WERI-Rb-1 (cell line): ENCODE results near the gene MAML2.

Experiments
- DNase-seq: peaks from one replicate; pipeline ENCODE4 v3.0.0-alpha.2; 2020
- H3K27ac ChIP-seq: fragments of 250-450 bp; sonication (Bioruptor Pico); 2 replicates; pipeline ENCODE4 v1.5.1; 2020; ENCODE audit warnings: mild to moderate bottlenecking, moderate library complexity
- H3K27me3 ChIP-seq: fragments of 250-450 bp; sonication (Bioruptor Pico); 2 replicates; pipeline ENCODE4 v1.5.1; 2021; ENCODE audit warnings: mild to moderate bottlenecking, low read depth, moderate library complexity; ENCODE audit not compliant: insufficient read depth, severe bottlenecking
- H3K36me3 ChIP-seq: fragments of 250-450 bp; sonication (Bioruptor Pico); 2 replicates; pipeline ENCODE4 v1.5.1; 2020; ENCODE audit warnings: mild to moderate bottlenecking, moderate library complexity
- H3K4me3 ChIP-seq: 2 replicates; pipeline ENCODE4 v1.5.1; 2011; ENCODE audit warnings: low read depth, mild to moderate bottlenecking, control low read depth, low read length
- H3K9me3 ChIP-seq: fragments of 250-450 bp; sonication (Bioruptor Pico); 2 replicates; pipeline ENCODE4 v1.5.1; 2021; ENCODE audit warnings: mild to moderate bottlenecking, moderate library complexity; ENCODE audit not compliant: severe bottlenecking
- TF ChIP-seq, protein P1 (sequence below): IDR thresholded peaks from 2 replicates; pipeline ENCODE4 v1.5.1; 2011; ENCODE audit warnings: low read depth, mild to moderate bottlenecking, control low read depth, inconsistent platforms, low read length

MAML2 gene

DNA sequence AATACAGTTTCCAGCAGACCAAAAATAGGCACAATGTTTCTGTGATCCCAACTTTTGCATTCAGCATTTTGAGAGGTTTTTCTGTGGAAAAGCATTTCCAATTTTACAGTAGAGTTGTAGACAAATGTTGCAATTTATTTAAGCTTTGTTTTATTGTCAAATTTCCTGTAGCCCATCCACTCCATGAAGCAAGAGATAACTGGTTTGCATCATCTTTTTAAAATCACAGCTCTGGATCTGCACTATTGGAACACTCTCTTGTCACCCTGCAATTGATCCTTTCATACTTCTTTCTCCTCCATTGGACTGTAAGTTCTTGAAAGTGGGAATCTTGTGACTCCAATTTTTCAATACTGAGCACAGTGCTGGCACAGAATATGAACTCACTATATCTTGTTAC lies 86.0 kb downstream of the MAML2 start:
- no peaks in the 10 kb centered on the region for H3K27me3 ChIP-seq
- no peak overlapping the region for H3K4me3 ChIP-seq
- no peaks in the 10 kb centered on the region for H3K9me3 ChIP-seq
- H3K36me3 ChIP-seq = peaks cover 8% of the 10 kb centered on the region
- TF ChIP-seq, protein P1, sequence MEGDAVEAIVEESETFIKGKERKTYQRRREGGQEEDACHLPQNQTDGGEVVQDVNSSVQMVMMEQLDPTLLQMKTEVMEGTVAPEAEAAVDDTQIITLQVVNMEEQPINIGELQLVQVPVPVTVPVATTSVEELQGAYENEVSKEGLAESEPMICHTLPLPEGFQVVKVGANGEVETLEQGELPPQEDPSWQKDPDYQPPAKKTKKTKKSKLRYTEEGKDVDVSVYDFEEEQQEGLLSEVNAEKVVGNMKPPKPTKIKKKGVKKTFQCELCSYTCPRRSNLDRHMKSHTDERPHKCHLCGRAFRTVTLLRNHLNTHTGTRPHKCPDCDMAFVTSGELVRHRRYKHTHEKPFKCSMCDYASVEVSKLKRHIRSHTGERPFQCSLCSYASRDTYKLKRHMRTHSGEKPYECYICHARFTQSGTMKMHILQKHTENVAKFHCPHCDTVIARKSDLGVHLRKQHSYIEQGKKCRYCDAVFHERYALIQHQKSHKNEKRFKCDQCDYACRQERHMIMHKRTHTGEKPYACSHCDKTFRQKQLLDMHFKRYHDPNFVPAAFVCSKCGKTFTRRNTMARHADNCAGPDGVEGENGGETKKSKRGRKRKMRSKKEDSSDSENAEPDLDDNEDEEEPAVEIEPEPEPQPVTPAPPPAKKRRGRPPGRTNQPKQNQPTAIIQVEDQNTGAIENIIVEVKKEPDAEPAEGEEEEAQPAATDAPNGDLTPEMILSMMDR = no peak
- no peak for DNase-seq
- H3K27ac ChIP-seq = no peak overlapping the region

DNA sequence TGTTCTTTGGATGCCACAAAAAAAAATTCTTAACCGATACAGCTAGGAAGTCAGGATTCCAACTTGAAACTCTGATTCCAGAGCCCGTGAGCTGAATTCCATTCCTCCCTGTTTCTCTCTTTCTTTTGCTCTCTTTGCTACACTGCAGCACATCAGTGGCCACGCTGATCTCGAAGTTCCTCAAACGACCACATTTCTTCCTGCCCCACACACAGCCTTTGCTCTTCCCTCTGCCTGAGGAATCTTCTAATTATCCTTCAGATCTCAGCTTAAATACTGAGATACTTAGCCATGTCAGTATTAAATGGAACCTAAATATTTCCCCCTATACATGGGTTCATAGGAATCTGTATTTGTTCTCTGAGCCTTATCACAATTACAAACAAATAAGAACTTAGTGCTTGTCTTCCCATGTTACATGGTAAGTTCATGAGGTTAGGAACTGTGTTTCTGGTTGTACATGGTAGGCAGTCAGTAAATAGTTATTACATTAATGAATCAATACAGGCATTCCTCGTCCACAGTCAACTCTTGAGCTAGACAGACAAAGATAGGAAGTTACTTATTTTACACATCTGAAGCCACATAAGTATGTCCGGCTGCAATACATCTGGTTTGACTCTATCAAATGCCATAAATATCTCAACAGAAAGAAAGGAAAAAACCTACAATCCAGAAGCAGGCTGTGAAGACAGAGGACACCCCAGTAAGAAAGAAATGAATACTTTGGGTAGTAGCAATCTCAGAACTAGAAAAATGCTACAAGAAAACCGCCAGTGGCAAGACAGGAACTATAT lies 86.6 kb downstream of the MAML2 start:
- H3K9me3 ChIP-seq = no peaks in the 10 kb centered on the region
- H3K27ac ChIP-seq = no peak overlapping the region
- no peak overlapping the region for H3K4me3 ChIP-seq
- H3K36me3 ChIP-seq = peaks cover 8% of the 10 kb centered on the region
- TF ChIP-seq, protein P1 = no peak
- DNase-seq = no peak
- H3K27me3 ChIP-seq = no peaks in the 10 kb centered on the region

DNA sequence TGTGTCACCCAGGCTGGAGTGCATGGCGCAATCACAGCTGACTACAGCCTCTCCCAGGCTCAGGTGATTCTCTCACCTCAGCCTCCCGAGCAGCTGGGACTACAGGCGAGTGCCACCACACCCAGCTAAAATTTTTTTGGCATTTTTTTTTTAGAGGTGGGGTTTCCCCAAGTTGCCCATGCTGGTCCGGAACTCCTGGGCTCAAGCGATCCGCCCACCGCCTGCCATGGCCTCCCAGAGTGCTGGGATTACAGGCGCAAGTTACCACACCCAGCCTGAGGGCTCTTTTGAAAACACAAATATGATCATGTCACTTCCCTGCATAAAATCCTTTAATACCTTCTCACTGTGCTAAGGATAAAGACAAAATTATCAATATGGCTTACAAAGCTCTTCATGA lies 88.1 kb downstream of the MAML2 start:
- TF ChIP-seq, protein P1 = no peak
- H3K36me3 ChIP-seq = peaks cover 8% of the 10 kb centered on the region
- no peaks in the 10 kb centered on the region for H3K9me3 ChIP-seq
- H3K27ac ChIP-seq = no peak overlapping the region
- DNase-seq = no peak
- H3K27me3 ChIP-seq = no peaks in the 10 kb centered on the region
- no peak overlapping the region for H3K4me3 ChIP-seq

DNA sequence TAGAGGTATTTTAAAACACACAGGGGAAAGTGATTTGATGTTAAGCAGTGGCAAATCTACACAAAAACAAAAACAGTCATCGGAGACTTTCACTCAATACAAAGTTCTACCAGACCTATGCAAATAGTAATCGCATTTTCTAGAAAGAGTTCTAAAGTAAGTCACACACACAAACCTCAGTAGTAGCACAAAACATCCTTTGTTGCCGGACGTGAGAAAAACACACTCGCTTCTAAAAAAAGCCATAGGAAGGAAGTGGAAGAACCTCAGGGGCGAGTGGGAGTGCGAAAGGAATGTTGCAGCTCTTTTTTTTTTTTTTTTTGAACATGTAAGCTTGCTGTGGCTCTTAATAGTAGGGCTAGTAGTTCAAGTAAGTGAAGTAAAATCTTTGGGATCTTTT lies 88.9 kb downstream of the MAML2 start:
- H3K27me3 ChIP-seq = no peaks in the 10 kb centered on the region
- H3K27ac ChIP-seq = no peak overlapping the region
- TF ChIP-seq, protein P1 = no peak
- H3K9me3 ChIP-seq = no peaks in the 10 kb centered on the region
- H3K36me3 ChIP-seq = peaks cover 8% of the 10 kb centered on the region
- no peak for DNase-seq
- H3K4me3 ChIP-seq = no peak overlapping the region

DNA sequence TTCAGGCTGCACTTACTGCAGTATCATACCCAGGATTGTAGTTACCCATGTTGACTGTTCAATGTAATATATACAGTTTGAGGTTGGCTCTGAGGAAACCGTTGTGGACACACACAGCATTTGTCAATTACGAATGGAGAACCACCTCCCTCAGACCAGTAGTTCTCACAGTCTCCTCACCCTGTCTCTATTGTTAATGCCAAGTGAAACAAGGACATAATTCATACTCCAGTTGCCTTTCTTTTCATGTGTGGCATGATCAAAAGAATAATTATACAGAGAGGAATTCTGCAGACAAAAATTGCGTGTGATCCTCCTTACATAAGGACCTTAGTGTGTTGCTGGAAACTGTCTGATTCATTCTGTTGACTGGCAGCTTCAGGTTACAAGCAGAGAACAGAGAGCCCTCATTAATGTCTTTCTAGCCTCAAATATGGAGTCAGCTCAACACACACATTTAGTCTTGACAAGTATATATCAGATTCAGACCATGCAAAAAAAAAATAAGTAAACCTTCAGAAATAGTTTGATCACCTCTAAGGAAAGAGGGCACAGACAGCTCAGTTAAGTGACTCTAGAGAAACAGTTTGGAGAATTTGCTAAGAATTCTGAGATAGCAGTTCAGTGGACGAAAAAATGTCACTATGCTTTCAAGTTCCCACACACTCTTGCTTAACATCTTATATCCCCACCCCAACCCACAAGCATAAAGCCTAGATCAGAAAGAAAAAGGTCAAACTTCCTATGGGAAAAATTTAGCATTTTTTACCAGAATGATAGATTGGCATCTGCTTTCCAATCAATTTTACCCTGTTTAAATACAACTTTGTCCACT lies 96.1 kb downstream of the MAML2 start:
- DNase-seq = no peak
- no peaks in the 10 kb centered on the region for H3K27me3 ChIP-seq
- H3K27ac ChIP-seq = no peak overlapping the region
- TF ChIP-seq, protein P1 = no peak
- no peak overlapping the region for H3K4me3 ChIP-seq
- no peaks in the 10 kb centered on the region for H3K36me3 ChIP-seq
- H3K9me3 ChIP-seq = no peaks in the 10 kb centered on the region
